ENCODE results near the gene ST8SIA5. TPM values are rescaled to one million over a fixed set of nuclear protein-coding genes. Genes with fewer than 3 reads are reported as not detected.

The ST8SIA5 gene
- total and polyA plus RNA-seq, 9 of the 15 experiments (the other 6 are each of a cell fraction or from before 2014, with no cell fraction given): 0.03 to 0.33 (median 0.06) TPM; not detected in 5

- Histone ChIP-seq H3K9ac (ENCODE audit: insufficient read depth in 1 of 2, low read depth in 2 of 2, low read length in 2 of 2) (no peak overlapping the region), H4K20me1 (replicated peaks; ENCODE audit: control insufficient read depth, insufficient read depth, low read length) (no peaks in the 10 kb centered on the region), H2AFZ (ENCODE audit: low read depth, low read length) (no peak overlapping the region), H3K9me1 (ENCODE audit: control insufficient read depth, insufficient read depth, low read length) (no peaks in the 10 kb centered on the region), H3K4me1 (replicated peaks in 1 of 2; ENCODE audit: control insufficient read depth in 2 of 2, insufficient read depth in 2 of 2, low read length in 2 of 2) (no peaks in the 10 kb centered on the region), H3K79me2 (ENCODE audit: control insufficient read depth, insufficient read depth, low read length) (no peaks in the 10 kb centered on the region), H3K4me3 (no peak overlapping the region), H3K27me3 (ENCODE audit: control insufficient read depth in 2 of 2, insufficient read depth in 2 of 2, low read length in 2 of 2) (no peaks in the 10 kb centered on the region), H3K27ac (ENCODE audit: extremely low read depth, low read depth, low read length) (no peak overlapping the region), H3K9me3 (replicated peaks; ENCODE audit: control insufficient read depth, insufficient read depth, low read depth, low read length) (no peaks in the 10 kb centered on the region), H3K36me3 (ENCODE audit: control insufficient read depth, insufficient read depth, low read length) (no peaks in the 10 kb centered on the region), H3K4me2 (ENCODE audit: insufficient read depth, low read length) (no peak overlapping the region)
- in situ Hi-C loops (cut with MboI) (no loop called here), intact Hi-C loops (cut with micrococcal nuclease) (no loop called here)
- ChIA-PET POLR2A (interaction anchor here (1.1 kb wide), 1 partner anchor 14 kb away, joined by 3 read pairs; no protein-coding TSS in a partner anchor), CTCF (ENCODE audit: low intra/inter-chr PET ratio) (no interaction called here)
- no TSS peak for BruUV-seq (replicated peaks)
- TF ChIP-seq ELF1 (tag; IDR thresholded peaks at IDR 0.05) (no peak), SRSF1 (IDR thresholded peaks at IDR 0.05; ENCODE audit: low read depth, low read length) (no peak), SMARCA5 (IDR thresholded peaks at IDR 0.05) (no peak), MEF2A (IDR thresholded peaks at IDR 0.05; ENCODE audit: control insufficient read depth, low read depth, low read length) (no peak), RNF2 (IDR thresholded peaks at IDR 0.05) (no peak), ZSCAN29 (IDR thresholded peaks at IDR 0.05) (no peak), STAG1 (CRISPR knock-in tag; IDR thresholded peaks at IDR 0.05; ENCODE audit: borderline replicate concordance) (no peak), CHAMP1 (IDR thresholded peaks at IDR 0.05) (no peak), NCOA2 (IDR thresholded peaks at IDR 0.05; ENCODE audit: partially characterized antibody in 2 of 2) (no peak), NBN (IDR thresholded peaks at IDR 0.05; ENCODE audit: low read depth) (no peak), PRDM10 (IDR thresholded peaks at IDR 0.05; ENCODE audit: partially characterized antibody) (no peak)
- TF ChIP-seq, protein P1, sequence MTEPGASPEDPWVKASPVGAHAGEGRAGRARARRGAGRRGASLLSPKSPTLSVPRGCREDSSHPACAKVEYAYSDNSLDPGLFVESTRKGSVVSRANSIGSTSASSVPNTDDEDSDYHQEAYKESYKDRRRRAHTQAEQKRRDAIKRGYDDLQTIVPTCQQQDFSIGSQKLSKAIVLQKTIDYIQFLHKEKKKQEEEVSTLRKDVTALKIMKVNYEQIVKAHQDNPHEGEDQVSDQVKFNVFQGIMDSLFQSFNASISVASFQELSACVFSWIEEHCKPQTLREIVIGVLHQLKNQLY (CRISPR knock-in tag; conservative IDR thresholded peaks at IDR 0.05): no peak
- TF ChIP-seq, protein P2, sequence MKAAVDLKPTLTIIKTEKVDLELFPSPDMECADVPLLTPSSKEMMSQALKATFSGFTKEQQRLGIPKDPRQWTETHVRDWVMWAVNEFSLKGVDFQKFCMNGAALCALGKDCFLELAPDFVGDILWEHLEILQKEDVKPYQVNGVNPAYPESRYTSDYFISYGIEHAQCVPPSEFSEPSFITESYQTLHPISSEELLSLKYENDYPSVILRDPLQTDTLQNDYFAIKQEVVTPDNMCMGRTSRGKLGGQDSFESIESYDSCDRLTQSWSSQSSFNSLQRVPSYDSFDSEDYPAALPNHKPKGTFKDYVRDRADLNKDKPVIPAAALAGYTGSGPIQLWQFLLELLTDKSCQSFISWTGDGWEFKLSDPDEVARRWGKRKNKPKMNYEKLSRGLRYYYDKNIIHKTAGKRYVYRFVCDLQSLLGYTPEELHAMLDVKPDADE (conservative IDR thresholded peaks at IDR 0.05; ENCODE audit: control insufficient read depth, low read depth, low read length): no peak
- ATAC-seq (no peak), FAIRE-seq (no peak), DNase-seq (ENCODE audit: extremely low read depth in 1 of 4, low spot score in 3 of 4) (no peak)
- WGBS (ENCODE audit: insufficient coverage, low coverage, missing lambda C conversion rate): 86% methylated on average over 1 of the region's 1 CpG
Observed at GRCh38 chr18:46794607-46795006, 37.8 kb upstream of the ST8SIA5 start.
